HepG2 (cell line): Measurements from ENCODE around the gene AKR1A1. TPM values are rescaled to one million over a fixed set of nuclear protein-coding genes. Genes with fewer than 3 reads are reported as not detected.
A peak's percentile ranks its signal among the peaks of the same experiment; 100 is the strongest.

Experiments used
- ATF7-NPFF ChIP-seq: sonication (generic); formaldehyde crosslinking; IDR thresholded peaks from 2 replicates; pipeline ENCODE4 v1.8.1; 2023; ENCODE audit warnings: mild to moderate bottlenecking, low read depth, missing genetic modification reagents, moderate library complexity
- BORCS8-MEF2B ChIP-seq: sonication (generic); formaldehyde crosslinking; IDR thresholded peaks from 2 replicates; pipeline ENCODE4 v1.8.0; 2022; ENCODE audit warnings: mild to moderate bottlenecking, missing genetic modification reagents
- CBX2 ChIP-seq, 2 experiments: fragments of 200-600 bp in 1 of 2; sonication (generic); formaldehyde crosslinking in 1 of 2; IDR thresholded peaks; 2 replicates each; pipeline versions ENCODE4 v1.7.0 to v1.8.1; 2018 to 2022; ENCODE audit warnings: low read depth in 2 of 2, low read length in 1 of 2, mild to moderate bottlenecking in 1 of 2, missing genetic modification reagents in 1 of 2
- CENPT ChIP-seq: sonication (generic); formaldehyde crosslinking; IDR thresholded peaks from 2 replicates; pipeline ENCODE4 v1.8.0; 2022; ENCODE audit warnings: low read depth, mild to moderate bottlenecking, moderate library complexity, missing genetic modification reagents
- DMAP1 ChIP-seq: IDR thresholded peaks from 2 replicates; pipeline ENCODE4 v1.6.1; 2016
- HNRNPUL1 ChIP-seq: fragments of 200-400 bp; formaldehyde crosslinking; IDR thresholded peaks from 2 replicates; pipeline ENCODE4 v1.6.1; 2017; ENCODE audit warnings: low read depth, mild to moderate bottlenecking, low read length, moderate library complexity
- HOXA9 ChIP-seq: sonication (generic); formaldehyde crosslinking; IDR thresholded peaks from 2 replicates; pipeline ENCODE4 v1.8.1; 2022; ENCODE audit warnings: missing genetic modification reagents, mild to moderate bottlenecking, moderate library complexity, borderline replicate concordance
- KLF16 ChIP-seq, 2 experiments: sonication (generic) in 1 of 2; formaldehyde crosslinking in 1 of 2; IDR thresholded peaks; 2 replicates each; pipeline versions ENCODE4 v1.6.1 to v1.8.0; 2016 to 2023; ENCODE audit warnings: missing genetic modification reagents in 2 of 2, missing compliant biosample characterization in 1 of 2
- NCOA1 ChIP-seq: sonication (generic); formaldehyde crosslinking; IDR thresholded peaks from 2 replicates; pipeline ENCODE4 v1.9.0; 2021; ENCODE audit warnings: missing genetic modification reagents
- PBX3 ChIP-seq: sonication (generic); formaldehyde crosslinking; IDR thresholded peaks from 2 replicates; pipeline ENCODE4 v1.8.1; 2023; ENCODE audit warnings: missing genetic modification reagents, inconsistent platforms, borderline replicate concordance
- REST ChIP-seq, 2 experiments: IDR thresholded peaks; 2 replicates each; pipeline ENCODE4 v1.6.1; 2011 to 2012; ENCODE audit warnings: low read length in 2 of 2, borderline replicate concordance in 1 of 2, low read depth in 1 of 2, mild to moderate bottlenecking in 1 of 2, moderate library complexity in 1 of 2
- SATB2 ChIP-seq: sonication (generic); formaldehyde crosslinking; IDR thresholded peaks from 2 replicates; pipeline ENCODE4 v1.5.0; 2020; ENCODE audit warnings: missing genetic modification reagents
- SP1 ChIP-seq, 2 experiments: fragments of 450-650 bp in 1 of 2; sonication (generic) in 1 of 2; formaldehyde crosslinking in 1 of 2; IDR thresholded peaks; 2 replicates each; pipeline versions ENCODE4 v1.4.0 to v1.6.1; 2016 to 2020; ENCODE audit warnings: missing genetic modification reagents in 1 of 2
- SRSF1 ChIP-seq: fragments of 200-400 bp; formaldehyde crosslinking; optimal IDR thresholded peaks from 2 replicates; pipeline ENCODE3; 2017; ENCODE audit warnings: mild to moderate bottlenecking, low read depth, low read length, moderate library complexity
- THAP8 ChIP-seq: sonication (generic); formaldehyde crosslinking; IDR thresholded peaks from 2 replicates; pipeline ENCODE4 v1.5.1; 2020; ENCODE audit warnings: missing genetic modification reagents, mild to moderate bottlenecking, borderline replicate concordance
- ZMAT5 ChIP-seq: sonication (generic); formaldehyde crosslinking; IDR thresholded peaks from 2 replicates; pipeline ENCODE4 v1.5.0; 2020; ENCODE audit warnings: mild to moderate bottlenecking, low read depth, missing genetic modification reagents, borderline replicate concordance
- ZNF503 ChIP-seq: sonication (generic); formaldehyde crosslinking; IDR thresholded peaks from 2 replicates; pipeline ENCODE4 v1.4.0; 2020; ENCODE audit warnings: missing genetic modification reagents
- ZNF558 ChIP-seq: sonication (generic); formaldehyde crosslinking; IDR thresholded peaks from 2 replicates; pipeline ENCODE4 v1.9.0; 2022; ENCODE audit warnings: mild to moderate bottlenecking, missing genetic modification reagents, borderline replicate concordance
- ZNF644 ChIP-seq: IDR thresholded peaks from 2 replicates; pipeline ENCODE4 v1.6.1; 2016; ENCODE audit warnings: low read depth
- ZNF720 ChIP-seq: sonication (generic); formaldehyde crosslinking; IDR thresholded peaks from 2 replicates; pipeline ENCODE4 v1.4.0; 2020; ENCODE audit warnings: missing genetic modification reagents
- polyA plus RNA-seq, 8 experiments: library from polyadenylated mRNA; depleted of rRNA in 3 of 8; stranded (reverse) in 7 of 8; unstranded in 1 of 8; fragments of >200 nt; fragmentation: Illumina TruSeq in 4 of 8; extraction: Trizol in 4 of 8; gene quantifications; 2 replicates each; pipeline versions ENCODE4 v1.2.1 to v1.2.3, GENCODE V29; 2011 to 2016; ENCODE audit warnings: low read depth in 4 of 8, missing spikeins in 1 of 8, mixed read lengths in 1 of 8; ENCODE audit not compliant: insufficient read depth in 1 of 8
- total RNA-seq, 5 experiments: library from RNA; depleted of rRNA; stranded (reverse); fragments of >200 nt; fragmentation: Illumina TruSeq; extraction: Trizol; gene quantifications; 2 replicates each; pipeline ENCODE4 v1.2.3, GENCODE V29; 2016; ENCODE audit warnings: low read depth in 1 of 5

Gene AKR1A1
- total and polyA plus RNA-seq, 2 of the 13 experiments (the other 11 are each of a cell fraction or from before 2014, with no cell fraction given) = 181 to 217 TPM

GRCh38 chr1:45583666-45584350 is 33.2 kb downstream of the AKR1A1 start, which contains the start of gene NASP (continued):
- TF ChIP-seq ZNF503 (CRISPR knock-in tag) (peak; percentile 56; the same call in 1 of the 2 replicates), CBX2 (IDR thresholded peaks at IDR 0.05; ENCODE audit: low read depth, low read length) (no peak), CBX2 (CRISPR knock-in tag; IDR thresholded peaks at IDR 0.05; ENCODE audit: low read depth) (no peak), HNRNPUL1 (no peak), ATF7-NPFF (CRISPR knock-in tag) (0 out of 2 replicates have a peak, but pooled peaks have one; percentile 59), REST (IDR thresholded peaks at IDR 0.05; ENCODE audit: borderline replicate concordance in 1 of 2, low read depth in 1 of 2, low read length in 2 of 2) (peak in 1 of 2 experiments; percentile 39; a peak in 1 of 4 replicates), BORCS8-MEF2B (CRISPR knock-in tag) (no peak; the same call in 1 of the 2 replicates), KLF16 (CRISPR knock-in tag; IDR thresholded peaks at IDR 0.05) (peak in 1 of 2 experiments; percentile 24; a peak in 1 of 4 replicates), ZNF558 (CRISPR knock-in tag) (0 out of 2 replicates have a peak, but pooled peaks have one; percentile 53), DMAP1 (peak; percentile 71; the same call in 1 of the 2 replicates), NCOA1 (CRISPR knock-in tag) (no peak), ZNF720 (no peak; the same call in 1 of the 2 replicates), SRSF1 (no peak), THAP8 (peak; percentile 46; the same call in 1 of the 2 replicates), PBX3 (CRISPR knock-in tag) (no peak), CENPT (no peak; the same call in 1 of the 2 replicates), ZNF644 (CRISPR knock-in tag) (no peak), SATB2 (CRISPR knock-in tag) (0 out of 2 replicates have a peak, but pooled peaks have one; percentile 27), SP1 (IDR thresholded peaks at IDR 0.05) (no peak), SP1 (CRISPR knock-in tag; IDR thresholded peaks at IDR 0.05) (no peak; the same call in 1 of the 2 replicates), HOXA9 (CRISPR knock-in tag) (peak; percentile 87), ZMAT5 (CRISPR knock-in tag) (0 out of 2 replicates have a peak, but pooled peaks have one; percentile 36)
